A549 treated with AZD9567 at 1 μM for 4 hours (cell line): ENCODE data around the gene NSMCE4A. TPM values are rescaled to one million over a fixed set of nuclear protein-coding genes. Genes with fewer than 3 reads are reported as not detected.

Experiments
- total RNA-seq: library from RNA; stranded (reverse); fragments of 200-300 nt; extraction: Qiagen RNA extraction; gene quantifications from 5 replicates; pipeline ENCODE4 v1.2.3, GENCODE V29; 2022; ENCODE audit not compliant: insufficient read depth

The NSMCE4A gene
- total RNA-seq: 45.2 to 62.3 TPM (median 60.5 TPM) in 5 replicates

GRCh38 chr10:121974535-121975294 is at the start of gene NSMCE4A:
Gene NSMCE4A, minus strand, starts transcription at chr10:121975217. Its CDS starts 52 bp downstream, at chr10:121975165.

GRCh38 chr10:121988361-121989324 is 13.6 kb upstream of the NSMCE4A start, which contains the start of gene TACC2:
Gene TACC2, plus strand, starts transcription at chr10:121989163. Its CDS starts 32,819 bp downstream, at chr10:122021982.

GRCh38 chr10:121927841-121928527 is 47.0 kb downstream of the NSMCE4A start, which contains the start of gene ATE1:
Gene ATE1, minus strand, starts transcription at chr10:121928031. Its CDS starts 82 bp downstream, at chr10:121927949.

Other genes with a start within 250 kb of the NSMCE4A start
- gene ATE1, start 47.2 kb downstream of the NSMCE4A start, total RNA-seq: 14.9 to 23.9 TPM (median 19.0 TPM) in 5 replicates
- gene TACC2, start 13.9 kb upstream of the NSMCE4A start, total RNA-seq: 65.9 to 80.0 TPM (median 70.3 TPM) in 5 replicates